PC-3 (cell line): ENCODE measurements around the gene KMT2A. TPM values are rescaled to one million over a fixed set of nuclear protein-coding genes. Genes with fewer than 3 reads are reported as not detected.
A peak's percentile ranks its signal among the peaks of the same experiment; 100 is the strongest.

Experiments
- ATAC-seq: fragments of 200-7000 bp; cut with Tn5 transposase; 2 replicates; pipeline ENCODE4 v1.9.1; 2020; ENCODE audit warnings: mild to moderate bottlenecking, moderate library complexity
- BruUV-seq: library from RNA; stranded (reverse); fragments of 400-500 nt; replicated peaks from 2 replicates; lab custom pipeline; 2021; lab: Mats Ljungman, UMichigan
- CTCF ChIA-PET: fragments of 300-600 bp; sonication (Branson Sonifier 250); formaldehyde crosslinking; loops from one replicate; lab custom pipeline; 2022; ENCODE audit warnings: antibody characterized with exemption; lab: Charles Lee
- POLR2A ChIA-PET: fragments of 300-600 bp; sonication (Branson Sonifier 250); formaldehyde crosslinking; loops from one replicate; lab custom pipeline; 2022; ENCODE audit warnings: antibody characterized with exemption; ENCODE audit not compliant: unreplicated experiment; lab: Charles Lee
- DNase-seq: peaks from one replicate; pipeline ENCODE4 v3.0.0-alpha.2; 2015
- H2AFZ ChIP-seq: fragments of 300-600 bp; sonication (generic); 2 replicates; pipeline ENCODE4 v1.6.0; 2016; ENCODE audit warnings: antibody characterized with exemption, low read length
- H3F3A ChIP-seq: fragments of 300-600 bp; sonication (generic); one replicate; pipeline ENCODE4 v1.6.0; 2017; ENCODE audit warnings: antibody characterized with exemption, low read length, control low read depth, mild to moderate bottlenecking; ENCODE audit not compliant: unreplicated experiment
- H3K27ac ChIP-seq: fragments of 300-600 bp; sonication (generic); 2 replicates; pipeline ENCODE4 v1.5.1; 2016; ENCODE audit warnings: mild to moderate bottlenecking, low read length
- H3K27me3 ChIP-seq: fragments of 300-600 bp; sonication (generic); 2 replicates; pipeline ENCODE4 v1.6.1; 2016; ENCODE audit warnings: low read length, mixed read lengths
- H3K36me3 ChIP-seq: fragments of 300-600 bp; sonication (generic); 2 replicates; pipeline ENCODE4 v1.6.1; 2016; ENCODE audit warnings: low read depth, mixed run types, low read length, mixed read lengths
- H3K4me1 ChIP-seq: fragments of 300-600 bp; sonication (generic); 2 replicates; pipeline ENCODE4 v1.5.1; 2016; ENCODE audit warnings: low read length; ENCODE audit not compliant: insufficient read depth
- H3K4me2 ChIP-seq: fragments of 300-600 bp; sonication (generic); 2 replicates; pipeline ENCODE4 v1.6.0; 2016; ENCODE audit warnings: low read length
- H3K4me3 ChIP-seq: fragments of 300-600 bp; sonication (generic); 2 replicates; pipeline ENCODE4 v1.5.1; 2016; ENCODE audit warnings: mild to moderate bottlenecking, low read length, mixed read lengths
- H3K79me2 ChIP-seq: fragments of 300-600 bp; sonication (generic); 2 replicates; pipeline ENCODE4 v1.6.1; 2017; ENCODE audit warnings: low read length, mixed read lengths
- H3K9ac ChIP-seq: fragments of 300-600 bp; sonication (generic); 2 replicates; pipeline ENCODE4 v1.6.0; 2016; ENCODE audit warnings: mild to moderate bottlenecking, low read length
- H3K9me2 ChIP-seq: fragments of 300-600 bp; sonication (generic); replicated peaks from 2 replicates; pipeline ENCODE4 v1.6.1; 2016; ENCODE audit warnings: mixed run types, low read length, mixed read lengths
- H3K9me3 ChIP-seq: fragments of 300-600 bp; sonication (generic); 2 replicates; pipeline ENCODE4 v1.6.1; 2016; ENCODE audit warnings: low read length, mixed read lengths
- H4K20me1 ChIP-seq: fragments of 300-600 bp; sonication (generic); 2 replicates; pipeline ENCODE4 v1.6.1; 2016; ENCODE audit warnings: low read length, mixed read lengths
- CTCF ChIP-seq: fragments of 300-600 bp; sonication (generic); conservative IDR thresholded peaks from 2 replicates; pipeline ENCODE4 v1.5.1; 2017; ENCODE audit warnings: antibody characterized with exemption, low read depth, mild to moderate bottlenecking, low read length
- EZH2 ChIP-seq: fragments of 300-600 bp; sonication (generic); IDR thresholded peaks from one replicate; pipeline ENCODE4 v1.6.1; 2017; ENCODE audit warnings: antibody characterized with exemption, mild to moderate bottlenecking, low read length; ENCODE audit not compliant: unreplicated experiment
- EZH2phosphoT487 ChIP-seq: fragments of 300-600 bp; sonication (generic); IDR thresholded peaks from 2 replicates; pipeline ENCODE4 v1.6.1; 2018; ENCODE audit warnings: mild to moderate bottlenecking, antibody characterized with exemption, low read length, borderline replicate concordance
- intact Hi-C: fragments of 100-400 bp; cut with micrococcal nuclease; formaldehyde crosslinking; loops from 2 replicates; pipeline ENCODE4 v1.9.0; 2023
- total RNA-seq: library from RNA; depleted of rRNA; stranded (reverse); fragments of >200 nt; gene quantifications from 2 replicates; pipeline ENCODE4 v1.2.3, GENCODE V29; 2014

Gene KMT2A
- total RNA-seq, 1 experiment from 2014 or later: 35.3 TPM

GRCh38 chr11:118530683-118531596, 94.6 kb downstream of the KMT2A start, which contains the start of gene TMEM25:
TSS of gene TMEM25 (plus strand) at chr11:118531192. CDS start at chr11:118531802, 610 bp downstream.
- peak within 1 kb of the TSS; percentile 78 for H3K9ac ChIP-seq
- DNase-seq (peak; percentile 79), ATAC-seq (peak; percentile 80)
- BruUV-seq: no TSS peak
- H3K27me3 ChIP-seq: no peaks in the 10 kb centered on the region
- POLR2A ChIA-PET: interaction anchor here (0.6 kb wide), 1 partner anchor 128 kb away, joined by 4 read pairs; no protein-coding TSS in a partner anchor
- H3K27ac ChIP-seq: peak within 1 kb of the TSS; percentile 4; the same call in 1 of the 2 replicates
- H4K20me1 ChIP-seq: no peaks in the 10 kb centered on the region
- CTCF ChIA-PET: no interaction called here
- TF ChIP-seq EZH2 (no peak), EZH2phosphoT487 (no peak), CTCF (no peak)
- H3K9me3 ChIP-seq: no peaks in the 10 kb centered on the region
- H3K4me2 ChIP-seq: peak within 1 kb of the TSS; percentile 94
- no peaks in the 10 kb centered on the region for H3K9me2 ChIP-seq
- peak within 1 kb of the TSS; percentile 93 for H3K4me3 ChIP-seq
- H3F3A ChIP-seq: no peaks in the 10 kb centered on the region
- peaks cover 24% of the 10 kb centered on the region; the same call in 1 of the 2 replicates for H3K79me2 ChIP-seq
- H2AFZ ChIP-seq: peak within 1 kb of the TSS; percentile 92
- intact Hi-C loops: loop anchor here (1.0 kb wide), 1 partner anchor 35 kb away; no protein-coding TSS in a partner anchor
- H3K4me1 ChIP-seq: peaks cover 18% of the 10 kb centered on the region
- no peaks in the 10 kb centered on the region for H3K36me3 ChIP-seq

GRCh38 chr11:118531597-118532084, 95.3 kb downstream of the KMT2A start:
- H3K79me2 ChIP-seq: peaks cover 24% of the 10 kb centered on the region; the same call in 1 of the 2 replicates
- POLR2A ChIA-PET: no interaction called here
- TF ChIP-seq EZH2phosphoT487: no peak
- TF ChIP-seq EZH2: no peak
- no peak for TF ChIP-seq CTCF
- no peak overlapping the region for H3K27ac ChIP-seq
- H2AFZ ChIP-seq: peak overlapping the region; percentile 92
- no peaks in the 10 kb centered on the region for H3K9me2 ChIP-seq
- no peaks in the 10 kb centered on the region for H3F3A ChIP-seq
- no peaks in the 10 kb centered on the region for H3K36me3 ChIP-seq
- H3K4me1 ChIP-seq: peaks cover 18% of the 10 kb centered on the region
- no peaks in the 10 kb centered on the region for H3K27me3 ChIP-seq
- peak overlapping the region; percentile 94 for H3K4me2 ChIP-seq
- BruUV-seq: TSS peak; percentile 15
- no peaks in the 10 kb centered on the region for H3K9me3 ChIP-seq
- H3K9ac ChIP-seq: peak overlapping the region; percentile 78
- intact Hi-C loops: loop anchor here (1.0 kb wide), 1 partner anchor 35 kb away; no protein-coding TSS in a partner anchor
- ATAC-seq: peak; percentile 17
- H3K4me3 ChIP-seq: peak overlapping the region; percentile 93
- no peaks in the 10 kb centered on the region for H4K20me1 ChIP-seq
- no peak for DNase-seq
- CTCF ChIA-PET: no interaction called here
